Adrenal gland (tissue), 5 donors: ENCODE data around the gene TRMT1.

Experiments used
- CTCF ChIP-seq, 6 experiments: fragments of 450-650 bp in 4 of 6; fragments of 200-600 bp in 2 of 6; sonication (generic) in 1 of 6; IDR thresholded peaks; 1 replicate in 5 of 6; 2 replicates in 1 of 6; pipeline versions ENCODE4 v1.5.1 to v1.8.0; 2016 to 2021; ENCODE audit warnings: antibody characterized with exemption in 6 of 6, mild to moderate bottlenecking in 2 of 6, moderate library complexity in 1 of 6
- POLR2A ChIP-seq, 2 donors: fragments of 450-650 bp; IDR thresholded peaks; one replicate each; pipeline ENCODE4 v1.6.1; 2017; ENCODE audit warnings: antibody characterized with exemption in 2 of 2, mild to moderate bottlenecking in 2 of 2, moderate library complexity in 1 of 2
- donor health status: DM: no; HTN: no; CAD: no.

DNA sequence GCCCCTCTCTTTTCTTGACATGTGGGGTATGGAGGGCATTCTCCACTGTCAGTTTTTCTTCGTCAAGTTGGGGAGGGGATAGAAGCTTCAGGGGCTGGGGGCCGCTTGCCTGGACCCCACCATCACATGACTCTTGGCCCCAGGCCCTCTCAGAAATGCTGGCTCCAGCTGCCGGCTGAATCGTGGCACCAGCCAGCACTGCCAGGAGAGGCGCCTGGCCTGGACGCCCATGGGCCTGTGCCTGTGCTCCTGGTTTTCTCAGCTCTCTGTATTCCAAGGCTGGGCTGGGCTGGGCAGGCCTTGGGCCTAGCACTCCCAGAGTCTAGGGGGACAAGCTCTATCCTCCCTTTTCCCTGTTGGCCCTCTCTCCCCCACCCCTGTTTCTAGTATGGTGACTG is 52.4 kb downstream of the TRMT1 start:
- no peak for TF ChIP-seq POLR2A (IDR thresholded peaks at IDR 0.05)
- TF ChIP-seq CTCF (IDR thresholded peaks at IDR 0.05) = no peak
